Ishikawa (cell line): ENCODE results near the gene LIPI.

Source experiments
- CEBPB ChIP-seq: IDR thresholded peaks from 2 replicates; pipeline ENCODE4 v1.6.1; 2012
- CREB1 ChIP-seq: IDR thresholded peaks from 2 replicates; pipeline ENCODE4 v1.6.1; 2012; ENCODE audit warnings: low read depth
- EGR1 ChIP-seq: IDR thresholded peaks from 2 replicates; pipeline ENCODE4 v1.6.1; 2012
- EP300 ChIP-seq: IDR thresholded peaks from 2 replicates; pipeline ENCODE4 v1.6.1; 2012; ENCODE audit warnings: borderline replicate concordance
- FOXM1 ChIP-seq: IDR thresholded peaks from 2 replicates; pipeline ENCODE4 v1.6.1; 2012; ENCODE audit warnings: low read depth, borderline replicate concordance
- NFIC ChIP-seq: IDR thresholded peaks from 2 replicates; pipeline ENCODE4 v1.6.1; 2012
- RAD21 ChIP-seq: IDR thresholded peaks from 2 replicates; pipeline ENCODE4 v1.6.1; 2012; ENCODE audit warnings: low read depth
- TAF1 ChIP-seq: IDR thresholded peaks from 2 replicates; pipeline ENCODE4 v1.6.1; 2012; ENCODE audit warnings: low read depth, mild to moderate bottlenecking
- TCF12 ChIP-seq: IDR thresholded peaks from 2 replicates; pipeline ENCODE4 v1.6.1; 2012; ENCODE audit warnings: low read depth
- TEAD4 ChIP-seq: IDR thresholded peaks from 2 replicates; pipeline ENCODE4 v1.6.1; 2012
- YY1 ChIP-seq: IDR thresholded peaks from 2 replicates; pipeline ENCODE4 v1.6.1; 2012; ENCODE audit warnings: low read depth
- ZBTB7A ChIP-seq: IDR thresholded peaks from 2 replicates; pipeline ENCODE4 v1.6.1; 2012; ENCODE audit warnings: low read depth
- TF ChIP-seq, protein P1 (sequence below): IDR thresholded peaks from 2 replicates; pipeline ENCODE4 v1.6.1; 2012; ENCODE audit warnings: low read depth, mild to moderate bottlenecking
- TF ChIP-seq, protein P2 (sequence below): IDR thresholded peaks from 2 replicates; pipeline ENCODE4 v1.6.1; 2012
- TF ChIP-seq, protein P3 (sequence below): IDR thresholded peaks from 2 replicates; pipeline ENCODE4 v1.6.1; 2012

LIPI gene

DNA sequence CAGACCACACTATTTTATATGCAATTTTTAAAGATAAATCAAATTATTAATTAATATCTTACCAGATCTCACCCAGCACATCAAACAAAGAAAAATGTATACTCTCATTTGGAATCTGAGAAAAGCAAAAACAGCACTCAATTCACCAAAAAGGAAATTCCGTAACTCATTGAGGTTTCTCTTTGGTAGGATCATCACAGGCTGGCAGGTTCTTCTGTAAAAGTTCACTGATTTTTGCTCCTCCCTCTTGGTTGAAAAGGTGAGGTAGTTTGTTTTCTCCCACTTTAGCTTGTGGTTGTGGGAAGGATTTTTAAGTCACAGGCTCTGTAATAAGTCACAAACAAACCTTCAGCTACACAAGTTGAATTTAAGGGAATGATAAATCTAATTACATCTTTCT is at the start of gene LIPI:
Gene LIPI (minus strand): TSS at position 218 of the 400 bp plus-strand sequence. CDS start 110 bp downstream, at position 108.
- TF ChIP-seq, protein P1, sequence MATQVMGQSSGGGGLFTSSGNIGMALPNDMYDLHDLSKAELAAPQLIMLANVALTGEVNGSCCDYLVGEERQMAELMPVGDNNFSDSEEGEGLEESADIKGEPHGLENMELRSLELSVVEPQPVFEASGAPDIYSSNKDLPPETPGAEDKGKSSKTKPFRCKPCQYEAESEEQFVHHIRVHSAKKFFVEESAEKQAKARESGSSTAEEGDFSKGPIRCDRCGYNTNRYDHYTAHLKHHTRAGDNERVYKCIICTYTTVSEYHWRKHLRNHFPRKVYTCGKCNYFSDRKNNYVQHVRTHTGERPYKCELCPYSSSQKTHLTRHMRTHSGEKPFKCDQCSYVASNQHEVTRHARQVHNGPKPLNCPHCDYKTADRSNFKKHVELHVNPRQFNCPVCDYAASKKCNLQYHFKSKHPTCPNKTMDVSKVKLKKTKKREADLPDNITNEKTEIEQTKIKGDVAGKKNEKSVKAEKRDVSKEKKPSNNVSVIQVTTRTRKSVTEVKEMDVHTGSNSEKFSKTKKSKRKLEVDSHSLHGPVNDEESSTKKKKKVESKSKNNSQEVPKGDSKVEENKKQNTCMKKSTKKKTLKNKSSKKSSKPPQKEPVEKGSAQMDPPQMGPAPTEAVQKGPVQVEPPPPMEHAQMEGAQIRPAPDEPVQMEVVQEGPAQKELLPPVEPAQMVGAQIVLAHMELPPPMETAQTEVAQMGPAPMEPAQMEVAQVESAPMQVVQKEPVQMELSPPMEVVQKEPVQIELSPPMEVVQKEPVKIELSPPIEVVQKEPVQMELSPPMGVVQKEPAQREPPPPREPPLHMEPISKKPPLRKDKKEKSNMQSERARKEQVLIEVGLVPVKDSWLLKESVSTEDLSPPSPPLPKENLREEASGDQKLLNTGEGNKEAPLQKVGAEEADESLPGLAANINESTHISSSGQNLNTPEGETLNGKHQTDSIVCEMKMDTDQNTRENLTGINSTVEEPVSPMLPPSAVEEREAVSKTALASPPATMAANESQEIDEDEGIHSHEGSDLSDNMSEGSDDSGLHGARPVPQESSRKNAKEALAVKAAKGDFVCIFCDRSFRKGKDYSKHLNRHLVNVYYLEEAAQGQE: no peak
- TF ChIP-seq, protein P2, sequence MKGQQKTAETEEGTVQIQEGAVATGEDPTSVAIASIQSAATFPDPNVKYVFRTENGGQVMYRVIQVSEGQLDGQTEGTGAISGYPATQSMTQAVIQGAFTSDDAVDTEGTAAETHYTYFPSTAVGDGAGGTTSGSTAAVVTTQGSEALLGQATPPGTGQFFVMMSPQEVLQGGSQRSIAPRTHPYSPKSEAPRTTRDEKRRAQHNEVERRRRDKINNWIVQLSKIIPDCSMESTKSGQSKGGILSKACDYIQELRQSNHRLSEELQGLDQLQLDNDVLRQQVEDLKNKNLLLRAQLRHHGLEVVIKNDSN: no peak
- TF ChIP-seq TAF1: no peak
- TF ChIP-seq, protein P3, sequence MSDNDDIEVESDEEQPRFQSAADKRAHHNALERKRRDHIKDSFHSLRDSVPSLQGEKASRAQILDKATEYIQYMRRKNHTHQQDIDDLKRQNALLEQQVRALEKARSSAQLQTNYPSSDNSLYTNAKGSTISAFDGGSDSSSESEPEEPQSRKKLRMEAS: no peak
- TF ChIP-seq RAD21: no peak
- TF ChIP-seq EP300: no peak
- no peak for TF ChIP-seq TCF12
- TF ChIP-seq EGR1: no peak
- TF ChIP-seq CREB1: no peak
- no peak for TF ChIP-seq NFIC
- no peak for TF ChIP-seq ZBTB7A
- no peak for TF ChIP-seq FOXM1

DNA sequence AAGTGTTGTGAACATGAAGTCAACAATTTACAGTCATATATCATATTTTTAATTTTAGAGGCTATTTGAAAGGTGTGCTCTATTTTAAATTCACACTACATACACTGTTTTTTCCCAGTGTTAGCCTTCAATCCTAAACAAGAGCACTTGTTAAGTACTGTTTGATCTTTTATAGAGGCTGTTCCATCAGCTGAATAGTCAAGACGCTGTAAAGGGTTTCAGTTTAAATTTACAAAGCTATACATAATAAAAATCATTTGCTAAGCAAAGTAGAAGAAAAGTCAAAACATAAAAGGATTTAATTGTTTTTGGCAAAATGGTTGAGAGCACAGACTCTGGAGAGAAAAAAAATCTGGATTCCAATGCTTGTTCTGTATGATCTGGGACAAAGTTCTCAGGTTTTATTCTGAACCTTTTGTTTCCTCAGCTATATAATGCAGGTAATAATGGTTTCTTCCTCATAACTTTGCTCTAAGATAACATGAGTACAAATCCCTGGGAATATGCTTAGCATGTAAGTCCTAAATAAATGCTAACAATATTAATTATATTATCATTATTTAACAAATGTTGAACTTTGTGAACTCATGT is 49.5 kb upstream of the LIPI start:
- TF ChIP-seq, protein P2: no peak
- TF ChIP-seq CEBPB (no peak), TCF12 (no peak), YY1 (no peak), EGR1 (no peak), NFIC (no peak), ZBTB7A (no peak), TAF1 (no peak), RAD21 (no peak), FOXM1 (no peak), TEAD4 (no peak), EP300 (no peak), CREB1 (no peak)
- TF ChIP-seq, protein P3: no peak
- TF ChIP-seq, protein P1: no peak

DNA sequence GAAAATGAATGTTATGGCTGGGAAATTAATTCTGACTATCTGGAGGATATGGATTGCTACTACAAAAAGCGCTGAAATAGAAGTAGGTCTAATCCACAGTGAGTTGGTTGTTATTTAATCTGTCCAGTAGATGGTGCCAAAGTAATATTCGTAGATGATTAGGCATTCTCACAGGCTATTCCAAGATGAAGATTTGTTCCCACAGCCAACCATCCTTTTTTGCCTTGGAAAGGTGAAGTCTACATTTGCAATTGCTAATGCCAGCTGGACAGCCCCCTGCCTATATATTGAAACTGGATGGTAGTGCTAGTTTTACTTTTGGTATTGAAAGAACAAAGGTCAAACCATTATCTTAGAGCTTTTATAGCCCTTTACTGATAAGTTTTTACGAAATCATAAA is 49.0 kb upstream of the LIPI start:
- TF ChIP-seq, protein P2: no peak
- TF ChIP-seq YY1 (no peak), FOXM1 (no peak), RAD21 (peak; percentile 72)

DNA sequence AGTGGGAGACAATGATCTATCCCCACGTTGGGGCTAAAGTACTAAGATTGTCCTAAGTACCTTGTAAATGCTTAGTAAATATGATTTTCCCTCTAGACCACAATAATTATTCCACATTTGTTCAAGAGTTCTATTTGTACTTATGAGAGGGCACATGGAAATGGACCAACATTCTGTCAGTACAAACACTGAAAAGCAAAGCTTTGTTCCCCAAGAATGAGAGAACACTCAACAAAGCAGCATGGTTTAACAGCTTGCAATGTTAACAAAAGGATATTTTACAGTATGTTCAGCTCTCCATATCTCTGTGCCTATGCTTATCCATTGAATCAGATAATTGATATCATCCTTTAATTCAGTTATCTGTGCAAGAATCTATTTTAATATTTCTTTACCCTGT is 40.6 kb upstream of the LIPI start:
- TF ChIP-seq RAD21 (no peak), EGR1 (no peak), YY1 (no peak), ZBTB7A (no peak), TAF1 (no peak), TEAD4 (no peak), TCF12 (no peak)
- TF ChIP-seq, protein P3: no peak
- TF ChIP-seq, protein P1: no peak
- TF ChIP-seq, protein P2: no peak
